ENCODE measurements around the gene PROSER3.

The PROSER3 gene

GRCh38 chr19:35816846-35817245 lies 58.9 kb downstream of the PROSER3 start:
- no peak for DNase-seq (ENCODE audit: low read depth, low spot score)

- DNase-seq (ENCODE audit: low read depth, low spot score), result no peak
These were observed 60.5 kb downstream of the PROSER3 start for GRCh38 chr19:35818445-35818844.
